Panc1 (cell line): ENCODE measurements around the gene PRTFDC1.

ENCODE experiments used
- CTCF ChIP-seq: fragments of 450-650 bp; IDR thresholded peaks from 2 replicates; pipeline ENCODE4 v1.5.1; 2017; ENCODE audit warnings: mild to moderate bottlenecking
- POLR2AphosphoS5 ChIP-seq: IDR thresholded peaks from 2 replicates; pipeline ENCODE4 v1.6.1; 2012; ENCODE audit warnings: mild to moderate bottlenecking, low read depth, low read length, moderate library complexity
- REST ChIP-seq, 2 experiments: IDR thresholded peaks; 2 replicates each; pipeline ENCODE4 v1.6.1; 2011 to 2012; ENCODE audit warnings: low read depth in 2 of 2, control low read depth in 1 of 2, low read length in 1 of 2, mild to moderate bottlenecking in 1 of 2, moderate library complexity in 1 of 2; ENCODE audit not compliant: insufficient read depth in 1 of 2

- TF ChIP-seq CTCF (no peak), POLR2AphosphoS5 (no peak), REST (IDR thresholded peaks at IDR 0.05; ENCODE audit: insufficient read depth in 1 of 2, low read depth in 2 of 2, low read length in 1 of 2) (no peak)
These were observed 46.0 kb downstream of the PRTFDC1 start for GRCh38 chr10:24906372-24906771.
